ENCODE measurements around the gene ANKUB1. TPM values are rescaled to one million over a fixed set of nuclear protein-coding genes. Genes with fewer than 3 reads are reported as not detected.

The ANKUB1 gene
- total and polyA plus RNA-seq, 8 donors = 0.14 to 2.2 (median 0.44) TPM; not detected in 1

- Histone ChIP-seq H3K27ac (no peak overlapping the region), H3K27me3 (no peaks in the 10 kb centered on the region), H3K4me3 (no peak overlapping the region), H3K36me3 (no peaks in the 10 kb centered on the region), H3K4me1 (peaks cover 0 to 6% of the 10 kb centered on the region in 2 donors), H3K9me3 (peaks cover 0 to 13% of the 10 kb centered on the region in 2 donors)
- intact Hi-C loops (cut with DNase I) = loop anchor here in 1 of 2 donors (10.0 kb wide), 1 partner anchor 192 kb away; no protein-coding TSS in a partner anchor
- DNase-seq (no peak), ATAC-seq (no peak)
- no peak for TF ChIP-seq CTCF (IDR thresholded peaks at IDR 0.05)
Observed at GRCh38 chr3:149716984-149717383, 75.4 kb downstream of the ANKUB1 start.

GRCh38 chr3:149715247-149715646 lies 77.1 kb downstream of the ANKUB1 start:
- TF ChIP-seq CTCF (IDR thresholded peaks at IDR 0.05) = no peak
- ATAC-seq (no peak), DNase-seq (peak in 1 of 4 donors; percentile 73)
- Histone ChIP-seq H3K36me3 (no peaks in the 10 kb centered on the region), H3K27ac (no peak overlapping the region), H3K4me3 (no peak overlapping the region), H3K9me3 (peaks cover 0 to under 1% of the 10 kb centered on the region in 2 donors), H3K27me3 (no peaks in the 10 kb centered on the region), H3K4me1 (peaks cover 0 to 6% of the 10 kb centered on the region in 2 donors)
- intact Hi-C loops (cut with DNase I) = loop anchor here in 1 of 2 donors (10.0 kb wide), 1 partner anchor 190 kb away; no protein-coding TSS in a partner anchor

GRCh38 chr3:149713730-149714654 lies 78.4 kb downstream of the ANKUB1 start:
- ATAC-seq (no peak), DNase-seq (peak in 1 of 4 donors; percentile 72)
- H3K36me3 ChIP-seq = no peaks in the 10 kb centered on the region
- H3K4me1 ChIP-seq = peaks cover 0 to 6% of the 10 kb centered on the region in 2 donors
- no peaks in the 10 kb centered on the region for H3K27me3 ChIP-seq
- no peak for TF ChIP-seq CTCF (IDR thresholded peaks at IDR 0.05)
- H3K9me3 ChIP-seq = no peaks in the 10 kb centered on the region
- no peak overlapping the region for H3K27ac ChIP-seq
- no peak overlapping the region for H3K4me3 ChIP-seq
- intact Hi-C loops (cut with DNase I) = loop anchor here in 1 of 2 donors (10.0 kb wide), 1 partner anchor 189 kb away; no protein-coding TSS in a partner anchor

Other genes starting within 250 kb of the ANKUB1 start
- 10 to 100 TPM; 74.2 to 76.6 TPM for gene WWTR1, start 134.5 kb downstream of the ANKUB1 start, total RNA-seq
- 100 to 1,000 TPM; 103 to 124 (median 110) TPM for gene WWTR1, start 134.5 kb downstream of the ANKUB1 start, polyA plus RNA-seq (ENCODE audit: insufficient read length in 6 of 6)
- gene COMMD2, start 40.1 kb downstream of the ANKUB1 start, total RNA-seq = 10 to 100 TPM; 43.1 to 44.7 TPM
- gene COMMD2, start 40.1 kb downstream of the ANKUB1 start, polyA plus RNA-seq (ENCODE audit: insufficient read length in 6 of 6) = 10 to 100 TPM; 55.5 to 63.8 (median 59.3) TPM
- 100 to 1,000 TPM in 1 of 2 donors, 10 to 100 TPM in 1; 89.2 to 126 TPM for gene RNF13, start 20.7 kb upstream of the ANKUB1 start, total RNA-seq
- gene RNF13, start 20.7 kb upstream of the ANKUB1 start, polyA plus RNA-seq (ENCODE audit: insufficient read length in 6 of 6) = 10 to 100 TPM; 64.9 to 77.6 (median 69.8) TPM
- 10 to 100 TPM; 47.5 to 57.0 TPM for gene PFN2, start 178.3 kb upstream of the ANKUB1 start, total RNA-seq
- gene PFN2, start 178.3 kb upstream of the ANKUB1 start, polyA plus RNA-seq (ENCODE audit: insufficient read length in 6 of 6) = 100 to 1,000 TPM; 239 to 286 (median 260) TPM

All from left lung (tissue), 10 donors.